ENCODE measurements around the gene CUBN.
A peak's percentile ranks its signal among the peaks of the same experiment; 100 is the strongest.

Gene CUBN

GRCh38 chr10:16909961-16910792 is 219.4 kb downstream of the CUBN start:
- no peak for DNase-seq

GRCh38 chr10:16909271-16909767 is 220.3 kb downstream of the CUBN start:
- DNase-seq = peak; percentile 35

- DNase-seq = no peak
Observed at GRCh38 chr10:16907687-16908086, 221.9 kb downstream of the CUBN start.

- peak; percentile 90 for DNase-seq
Observed at GRCh38 chr10:16905320-16905719, 224.3 kb downstream of the CUBN start.

GRCh38 chr10:16904639-16905061 is 225.0 kb downstream of the CUBN start:
- peak; percentile 89 for DNase-seq

GRCh38 chr10:16904049-16904448 is 225.6 kb downstream of the CUBN start:
- DNase-seq = no peak

- DNase-seq = no peak
Observed at GRCh38 chr10:16902606-16903005, 227.0 kb downstream of the CUBN start.

GRCh38 chr10:16901106-16901505 is 228.5 kb downstream of the CUBN start:
- DNase-seq = no peak

GRCh38 chr10:16896993-16897392 is 232.6 kb downstream of the CUBN start:
- DNase-seq = no peak

GRCh38 chr10:16894821-16895220 is 234.8 kb downstream of the CUBN start:
- no peak for DNase-seq

GRCh38 chr10:16893664-16894063 is 235.9 kb downstream of the CUBN start:
- no peak for DNase-seq

- peak; percentile 89 for DNase-seq
Observed at GRCh38 chr10:16891375-16892313, 238.0 kb downstream of the CUBN start.

- no peak for DNase-seq
Observed at GRCh38 chr10:16890691-16891090, 238.9 kb downstream of the CUBN start.

GRCh38 chr10:16887565-16887964 is 242.0 kb downstream of the CUBN start:
- peak; percentile 93 for DNase-seq

- DNase-seq = peak; percentile 21
Observed at GRCh38 chr10:16886031-16886430, 243.6 kb downstream of the CUBN start.

GRCh38 chr10:16884497-16884896 is 245.1 kb downstream of the CUBN start:
- DNase-seq = no peak

- DNase-seq = no peak
Observed at GRCh38 chr10:16883084-16883483, 246.5 kb downstream of the CUBN start.

GRCh38 chr10:16870331-16870730 is 259.3 kb downstream of the CUBN start:
- no peak for DNase-seq

- no peak for DNase-seq
Observed at GRCh38 chr10:16867990-16868389, 261.6 kb downstream of the CUBN start.

GRCh38 chr10:16867556-16867955 is 262.1 kb downstream of the CUBN start:
- DNase-seq = peak; percentile 70

- DNase-seq = no peak
Observed at GRCh38 chr10:16866541-16867275, 262.9 kb downstream of the CUBN start.

- DNase-seq = no peak
Observed at GRCh38 chr10:16865766-16866165, 263.8 kb downstream of the CUBN start.

GRCh38 chr10:16863766-16864165 is 265.8 kb downstream of the CUBN start:
- DNase-seq = no peak

Data from fibroblast of skin of scalp (primary cell).